IPS-18a (cell line): ENCODE results near the gene EXOC2.

Experiments
- H3K27ac ChIP-seq: one replicate; pipeline ENCODE4 v1.5.1; 2013; ENCODE audit warnings: low read length
- H3K27me3 ChIP-seq: one replicate; pipeline ENCODE4 v1.6.1; 2013; ENCODE audit warnings: mild to moderate bottlenecking, low read length; ENCODE audit not compliant: control insufficient read depth, insufficient read depth
- H3K36me3 ChIP-seq: one replicate; pipeline ENCODE4 v1.6.1; 2013; ENCODE audit warnings: low read depth, low read length; ENCODE audit not compliant: control insufficient read depth
- H3K4me1 ChIP-seq: one replicate; pipeline ENCODE4 v1.6.1; 2013; ENCODE audit warnings: low read depth, low read length; ENCODE audit not compliant: control insufficient read depth
- H3K4me3 ChIP-seq: one replicate; pipeline ENCODE4 v1.5.1; 2013; ENCODE audit warnings: low read length
- H3K9ac ChIP-seq: one replicate; pipeline ENCODE4 v1.6.1; 2013; ENCODE audit warnings: mild to moderate bottlenecking, low read length, moderate library complexity
- H3K9me3 ChIP-seq: one replicate; pipeline ENCODE4 v1.6.1; 2013; ENCODE audit warnings: low read depth, low read length; ENCODE audit not compliant: control insufficient read depth

The EXOC2 gene

GRCh38 chr6:467111-467510 is 225.8 kb downstream of the EXOC2 start:
- Histone ChIP-seq H3K27ac (no peak overlapping the region), H3K36me3 (no peaks in the 10 kb centered on the region), H3K9me3 (no peaks in the 10 kb centered on the region), H3K27me3 (no peaks in the 10 kb centered on the region), H3K4me1 (no peaks in the 10 kb centered on the region), H3K4me3 (no peak overlapping the region), H3K9ac (no peak overlapping the region)

DNA sequence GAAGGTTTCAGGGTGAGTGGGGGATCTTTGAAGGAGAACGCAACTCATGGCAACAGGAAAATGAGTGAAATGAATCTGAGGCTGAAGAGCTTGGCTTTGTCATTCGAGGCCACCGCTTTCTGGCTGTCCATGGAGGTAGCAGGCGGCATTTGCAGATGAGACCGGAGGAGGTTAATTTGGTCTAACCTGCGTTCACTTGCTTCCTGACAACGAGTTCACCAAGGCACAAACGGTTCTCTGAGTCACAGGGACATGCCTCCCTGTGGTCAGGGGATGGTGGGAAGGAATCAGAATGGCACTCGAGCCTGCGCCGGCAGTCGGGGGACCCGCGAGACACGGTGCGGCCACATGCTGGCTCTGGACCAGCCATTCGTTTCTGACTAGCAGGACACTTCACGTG is 226.4 kb downstream of the EXOC2 start:
- H3K4me3 ChIP-seq = no peak overlapping the region
- no peak overlapping the region for H3K9ac ChIP-seq
- H3K27ac ChIP-seq = no peak overlapping the region
- H3K27me3 ChIP-seq = no peaks in the 10 kb centered on the region
- no peaks in the 10 kb centered on the region for H3K9me3 ChIP-seq
- no peaks in the 10 kb centered on the region for H3K36me3 ChIP-seq
- H3K4me1 ChIP-seq = no peaks in the 10 kb centered on the region

DNA sequence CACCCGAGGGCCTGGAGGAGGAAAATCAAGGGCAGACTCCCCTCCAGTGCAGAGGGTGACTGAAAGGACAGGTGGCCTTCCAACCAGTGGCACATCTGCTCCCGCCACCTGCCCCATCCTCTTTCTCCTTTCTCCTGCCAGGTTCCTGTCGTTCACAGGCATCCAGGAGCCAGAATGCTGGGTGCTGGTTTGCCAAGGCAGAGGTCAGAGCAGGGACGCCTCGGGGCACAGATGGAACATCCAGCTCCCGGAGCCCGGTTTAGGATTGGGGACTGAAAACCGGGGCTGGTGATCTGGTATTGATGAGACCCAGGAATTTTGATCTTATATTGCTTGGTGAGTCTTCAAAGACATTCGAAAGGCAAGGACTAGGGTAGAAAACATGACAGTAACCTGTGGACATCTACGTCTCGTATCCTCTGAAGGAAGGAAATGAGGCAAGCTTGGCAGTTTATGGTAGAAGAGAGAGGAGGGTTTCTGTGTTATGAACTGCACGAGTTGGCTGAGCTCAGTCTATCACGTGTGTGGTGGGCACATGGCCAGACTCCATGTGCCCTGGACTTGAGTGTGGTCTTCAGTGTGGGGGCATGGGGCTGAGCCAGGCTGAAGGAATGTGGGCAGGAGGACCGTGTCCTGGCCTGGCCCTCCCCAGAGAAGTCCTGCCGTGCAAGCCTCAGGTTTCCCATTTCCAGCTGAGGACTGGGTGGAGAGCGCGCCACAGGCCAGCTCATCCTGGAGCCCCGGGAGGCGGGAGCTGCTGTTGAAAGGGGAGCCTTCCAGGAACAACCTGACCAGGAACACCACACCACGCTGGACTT is 227.2 kb downstream of the EXOC2 start:
- H3K9ac ChIP-seq = no peak overlapping the region
- no peaks in the 10 kb centered on the region for H3K36me3 ChIP-seq
- no peaks in the 10 kb centered on the region for H3K9me3 ChIP-seq
- no peaks in the 10 kb centered on the region for H3K4me1 ChIP-seq
- no peaks in the 10 kb centered on the region for H3K27me3 ChIP-seq
- no peak overlapping the region for H3K27ac ChIP-seq
- no peak overlapping the region for H3K4me3 ChIP-seq

GRCh38 chr6:456887-457286 is 236.1 kb downstream of the EXOC2 start:
- no peak overlapping the region for H3K9ac ChIP-seq
- H3K9me3 ChIP-seq = no peaks in the 10 kb centered on the region
- H3K27ac ChIP-seq = no peak overlapping the region
- no peak overlapping the region for H3K4me3 ChIP-seq
- H3K4me1 ChIP-seq = peaks cover 10% of the 10 kb centered on the region
- no peaks in the 10 kb centered on the region for H3K27me3 ChIP-seq
- H3K36me3 ChIP-seq = no peaks in the 10 kb centered on the region

- no peak overlapping the region for H3K4me3 ChIP-seq
- H3K36me3 ChIP-seq = no peaks in the 10 kb centered on the region
- no peaks in the 10 kb centered on the region for H3K27me3 ChIP-seq
- H3K9ac ChIP-seq = no peak overlapping the region
- H3K4me1 ChIP-seq = peaks cover 10% of the 10 kb centered on the region
- H3K27ac ChIP-seq = no peak overlapping the region
- H3K9me3 ChIP-seq = no peaks in the 10 kb centered on the region
Observed at GRCh38 chr6:456358-456867, 236.5 kb downstream of the EXOC2 start.

- peaks cover 10% of the 10 kb centered on the region for H3K4me1 ChIP-seq
- no peaks in the 10 kb centered on the region for H3K36me3 ChIP-seq
- no peaks in the 10 kb centered on the region for H3K9me3 ChIP-seq
- H3K9ac ChIP-seq = no peak overlapping the region
- H3K27me3 ChIP-seq = no peaks in the 10 kb centered on the region
- no peak overlapping the region for H3K27ac ChIP-seq
- H3K4me3 ChIP-seq = no peak overlapping the region
Observed at GRCh38 chr6:455835-456234, 237.1 kb downstream of the EXOC2 start.

DNA sequence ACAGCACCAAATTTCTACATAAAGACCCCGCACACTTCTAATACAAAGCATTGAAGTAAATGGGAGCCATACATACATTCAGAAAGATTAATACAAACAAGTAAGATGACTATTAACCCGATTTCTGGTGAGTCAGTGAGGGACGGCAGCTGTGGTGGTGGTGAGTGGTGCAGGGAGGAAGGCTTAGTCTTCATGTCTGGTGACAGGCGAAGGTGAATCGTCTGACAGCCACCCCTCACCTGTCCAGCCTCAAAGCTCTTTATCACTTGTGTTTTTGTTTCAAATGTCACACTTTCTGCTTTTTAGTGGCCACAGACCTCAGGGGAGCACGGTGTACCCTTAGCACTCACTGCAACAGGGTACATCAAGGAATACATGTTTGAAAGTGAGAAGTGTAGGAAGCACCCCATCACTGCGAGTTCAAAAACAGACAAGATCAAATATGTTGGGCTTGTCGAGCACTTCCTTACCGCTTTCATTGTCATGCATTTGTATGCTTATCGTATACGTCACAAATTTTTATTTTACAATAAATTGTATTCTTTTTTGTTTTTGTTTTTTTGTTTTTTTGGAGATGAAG is 237.8 kb downstream of the EXOC2 start:
- peaks cover 10% of the 10 kb centered on the region for H3K4me1 ChIP-seq

DNA sequence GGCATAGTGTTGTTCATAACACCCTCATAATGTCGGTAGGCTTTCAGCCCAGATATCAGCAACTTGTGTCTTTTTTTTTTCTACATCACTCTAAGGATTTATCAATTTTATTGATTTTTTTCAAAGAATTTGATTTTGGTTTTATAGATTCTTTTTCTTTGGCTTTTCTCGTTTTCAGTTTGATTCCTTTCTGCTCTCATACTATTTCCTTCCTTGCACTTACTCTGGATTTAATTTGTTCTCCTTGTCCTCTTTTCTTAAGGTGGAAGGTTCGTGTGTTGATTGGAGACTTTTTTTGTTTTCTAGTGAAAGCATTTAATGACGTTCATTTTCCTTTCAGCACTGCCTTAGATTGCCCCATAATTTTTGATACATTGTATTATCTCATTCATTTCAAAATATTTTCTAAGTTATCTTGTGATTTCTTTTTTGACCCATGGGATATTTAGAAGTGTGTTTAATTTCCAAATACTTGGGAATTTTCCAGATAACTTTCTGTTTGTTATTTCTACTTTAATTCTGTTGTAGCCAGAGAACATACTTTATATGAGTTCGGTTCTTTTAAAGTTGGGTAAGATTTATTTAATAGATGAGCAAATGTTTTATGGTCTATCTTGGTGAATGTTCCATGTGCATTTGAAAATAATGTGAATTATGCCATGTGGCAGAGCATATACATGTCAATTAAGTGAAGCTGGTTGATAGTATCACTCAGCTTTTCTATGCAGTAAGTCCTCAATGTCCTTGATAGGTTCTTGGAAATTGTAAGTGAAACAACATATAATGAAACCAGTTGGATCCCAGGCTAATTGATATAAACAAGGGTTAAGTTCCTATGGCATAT is 238.6 kb downstream of the EXOC2 start:
- Histone ChIP-seq H3K4me3 (no peak overlapping the region), H3K27me3 (no peaks in the 10 kb centered on the region), H3K27ac (no peak overlapping the region), H3K36me3 (no peaks in the 10 kb centered on the region), H3K9ac (no peak overlapping the region), H3K4me1 (peaks cover 10% of the 10 kb centered on the region), H3K9me3 (no peaks in the 10 kb centered on the region)

More for the DNA sequence above, 237.8 kb downstream of the EXOC2 start:
- Histone ChIP-seq H3K36me3 (no peaks in the 10 kb centered on the region), H3K27ac (no peak overlapping the region), H3K27me3 (no peaks in the 10 kb centered on the region), H3K9me3 (no peaks in the 10 kb centered on the region), H3K4me3 (no peak overlapping the region), H3K9ac (no peak overlapping the region)

GRCh38 chr6:453152-453551 is 239.8 kb downstream of the EXOC2 start:
- Histone ChIP-seq H3K9ac (no peak overlapping the region), H3K27me3 (no peaks in the 10 kb centered on the region), H3K36me3 (no peaks in the 10 kb centered on the region), H3K9me3 (no peaks in the 10 kb centered on the region), H3K4me1 (peaks cover 10% of the 10 kb centered on the region), H3K4me3 (no peak overlapping the region), H3K27ac (no peak overlapping the region)

DNA sequence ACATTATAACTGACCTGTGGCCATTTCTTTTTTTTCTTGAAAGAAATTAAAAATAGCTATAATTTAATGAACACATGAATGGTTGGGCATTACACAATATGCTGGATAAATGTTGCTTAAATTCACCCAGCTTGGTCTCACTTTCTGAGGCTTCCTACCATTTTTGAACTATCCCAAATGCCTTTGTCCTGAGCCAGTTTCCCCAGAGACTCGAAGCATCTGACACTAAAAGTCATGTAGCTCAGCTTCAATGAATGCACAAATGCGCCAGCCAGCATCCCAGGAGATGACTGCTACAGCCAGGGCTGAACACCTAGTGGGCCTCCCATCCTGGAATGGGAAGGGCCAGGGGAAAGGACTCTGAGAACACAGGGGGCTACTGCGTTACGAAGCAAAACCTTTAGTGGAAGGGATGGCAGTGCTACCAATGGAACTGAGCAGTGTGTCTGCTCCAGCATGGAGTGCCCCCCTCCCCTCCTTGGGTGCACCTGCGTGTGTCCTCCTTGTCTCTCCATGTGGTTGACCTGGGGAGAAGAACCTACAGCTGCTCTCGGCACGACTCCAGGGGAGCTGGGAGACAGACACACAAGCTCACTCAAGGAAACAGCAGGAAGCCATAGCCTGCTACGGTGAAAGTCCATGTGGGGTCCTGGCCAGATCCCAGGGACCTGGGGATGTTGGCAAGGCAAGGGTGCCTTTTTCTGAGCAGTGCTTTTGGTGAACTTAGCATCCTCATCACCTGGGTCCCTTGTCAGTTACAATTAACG is 240.5 kb downstream of the EXOC2 start:
- H3K4me1 ChIP-seq = peaks cover 10% of the 10 kb centered on the region
- no peak overlapping the region for H3K9ac ChIP-seq
- H3K27me3 ChIP-seq = no peaks in the 10 kb centered on the region
- no peaks in the 10 kb centered on the region for H3K9me3 ChIP-seq
- H3K36me3 ChIP-seq = no peaks in the 10 kb centered on the region
- no peak overlapping the region for H3K4me3 ChIP-seq
- no peak overlapping the region for H3K27ac ChIP-seq

- H3K9ac ChIP-seq = no peak overlapping the region
- peaks cover 8% of the 10 kb centered on the region for H3K4me1 ChIP-seq
- H3K36me3 ChIP-seq = no peaks in the 10 kb centered on the region
- no peak overlapping the region for H3K4me3 ChIP-seq
- no peaks in the 10 kb centered on the region for H3K27me3 ChIP-seq
- no peak overlapping the region for H3K27ac ChIP-seq
- no peaks in the 10 kb centered on the region for H3K9me3 ChIP-seq
Observed at GRCh38 chr6:451847-452246, 241.1 kb downstream of the EXOC2 start.
